H9 (cell line): ENCODE data around the gene SRGAP3. TPM values are rescaled to one million over a fixed set of nuclear protein-coding genes. Genes with fewer than 3 reads are reported as not detected.

ENCODE experiments used
- DNase-seq: peaks from one replicate; pipeline ENCODE4 v3.0.0-alpha.2; 2017
- H2AFZ ChIP-seq: one replicate; pipeline ENCODE4 v1.6.1; 2013; ENCODE audit warnings: mild to moderate bottlenecking, low read length, control low read depth, moderate library complexity
- H2AK5ac ChIP-seq: 2 replicates; pipeline ENCODE4 v1.6.1; 2013; ENCODE audit warnings: low read length, control low read depth, mixed read lengths; ENCODE audit not compliant: insufficient read length
- H2BK120ac ChIP-seq: one replicate; pipeline ENCODE4 v1.6.1; 2013; ENCODE audit warnings: low read depth, mild to moderate bottlenecking, low read length, control low read depth, inconsistent platforms; ENCODE audit not compliant: poor library complexity, severe bottlenecking
- H2BK12ac ChIP-seq: 2 replicates; pipeline ENCODE4 v1.6.1; 2013; ENCODE audit warnings: low read length, control low read depth, mixed read lengths, low read depth; ENCODE audit not compliant: insufficient read length
- H2BK15ac ChIP-seq: 2 replicates; pipeline ENCODE4 v1.6.1; 2013; ENCODE audit warnings: low read depth, low read length, control low read depth
- H2BK20ac ChIP-seq: one replicate; pipeline ENCODE4 v1.6.1; 2013; ENCODE audit warnings: low read depth, mild to moderate bottlenecking, low read length, control low read depth, inconsistent platforms; ENCODE audit not compliant: poor library complexity, severe bottlenecking
- H2BK5ac ChIP-seq: 2 replicates; pipeline ENCODE4 v1.6.1; 2013; ENCODE audit warnings: low read length, control low read depth, mixed read lengths; ENCODE audit not compliant: insufficient read length
- H3K14ac ChIP-seq: 2 replicates; pipeline ENCODE4 v1.6.1; 2013; ENCODE audit warnings: low read length, control low read depth; ENCODE audit not compliant: insufficient read depth
- H3K18ac ChIP-seq: 2 replicates; pipeline ENCODE4 v1.6.1; 2013; ENCODE audit warnings: low read depth, mild to moderate bottlenecking, mixed read lengths, low read length, control low read depth; ENCODE audit not compliant: insufficient read length
- H3K23ac ChIP-seq: 2 replicates; pipeline ENCODE4 v1.6.1; 2013; ENCODE audit warnings: low read length, control low read depth, mixed read lengths, low read depth; ENCODE audit not compliant: insufficient read length
- H3K23me2 ChIP-seq: 2 replicates; pipeline ENCODE4 v1.6.1; 2013; ENCODE audit warnings: low read depth, mild to moderate bottlenecking, mixed read lengths, low read length, control low read depth; ENCODE audit not compliant: insufficient read length, poor library complexity, severe bottlenecking
- H3K27ac ChIP-seq: 2 replicates; pipeline ENCODE4 v1.5.1; 2013; ENCODE audit warnings: low read length, control low read depth, mixed read lengths, low read depth; ENCODE audit not compliant: insufficient read length
- H3K27me3 ChIP-seq: 2 replicates; pipeline ENCODE4 v1.6.1; 2013; ENCODE audit warnings: low read length, control low read depth, inconsistent platforms; ENCODE audit not compliant: insufficient read depth
- H3K4ac ChIP-seq: 2 replicates; pipeline ENCODE4 v1.6.1; 2013; ENCODE audit warnings: low read depth, mild to moderate bottlenecking, control low read depth, inconsistent platforms, low read length, moderate library complexity
- H3K4me1 ChIP-seq: 2 replicates; pipeline ENCODE4 v1.6.1; 2013; ENCODE audit warnings: low read length, control low read depth, inconsistent platforms; ENCODE audit not compliant: insufficient read depth
- H3K4me2 ChIP-seq: 2 replicates; pipeline ENCODE4 v1.6.1; 2013; ENCODE audit warnings: low read length, control low read depth, mixed read lengths; ENCODE audit not compliant: insufficient read length, insufficient read depth
- H3K56ac ChIP-seq: 2 replicates; pipeline ENCODE4 v1.6.1; 2013; ENCODE audit warnings: low read depth, mild to moderate bottlenecking, mixed read lengths, low read length, control low read depth; ENCODE audit not compliant: insufficient read length
- H3K79me1 ChIP-seq: 2 replicates; pipeline ENCODE4 v1.6.1; 2013; ENCODE audit warnings: low read depth, mild to moderate bottlenecking, moderate library complexity, low read length, control low read depth, inconsistent platforms; ENCODE audit not compliant: insufficient read depth, poor library complexity, severe bottlenecking
- H3K79me2 ChIP-seq: 2 replicates; pipeline ENCODE4 v1.6.1; 2013; ENCODE audit warnings: low read length, control low read depth, inconsistent platforms; ENCODE audit not compliant: insufficient read depth
- H3K9ac ChIP-seq: 2 replicates; pipeline ENCODE4 v1.6.1; 2013; ENCODE audit warnings: low read length, control low read depth, mixed read lengths; ENCODE audit not compliant: insufficient read length; ENCODE audit errors: extremely low read depth
- H3K9me3 ChIP-seq: one replicate; pipeline ENCODE4 v1.6.1; 2013; ENCODE audit warnings: low read depth, low read length, inconsistent platforms; ENCODE audit not compliant: control insufficient read depth
- H3T11ph ChIP-seq: one replicate; pipeline ENCODE4 v1.6.1; 2013; ENCODE audit warnings: mild to moderate bottlenecking, low read length, control low read depth, inconsistent platforms
- H4K20me1 ChIP-seq: one replicate; pipeline ENCODE4 v1.6.1; 2013; ENCODE audit not compliant: control insufficient read depth, insufficient read length, insufficient read depth
- H4K5ac ChIP-seq: 2 replicates; pipeline ENCODE4 v1.6.1; 2013; ENCODE audit warnings: low read depth, mild to moderate bottlenecking, mixed read lengths, low read length, control low read depth; ENCODE audit not compliant: insufficient read length
- H4K8ac ChIP-seq: replicated peaks from 2 replicates; pipeline ENCODE4 v1.6.1; 2013; ENCODE audit warnings: low read length, control low read depth, mixed read lengths, low read depth; ENCODE audit not compliant: insufficient read length
- H4K91ac ChIP-seq: 2 replicates; pipeline ENCODE4 v1.6.1; 2013; ENCODE audit warnings: low read depth, mild to moderate bottlenecking, moderate library complexity, mixed read lengths, low read length, control low read depth; ENCODE audit not compliant: insufficient read length
- H3K27ac Mint-ChIP-seq, 3 experiments: 2 replicates in 2 of 3; 3 replicates in 1 of 3; pipeline ENCODE4 v1.8.0; 2020 to 2021; ENCODE audit warnings: mixed read lengths in 3 of 3, mild to moderate bottlenecking in 1 of 3, moderate library complexity in 1 of 3
- H3K27me3 Mint-ChIP-seq: 2 replicates; pipeline ENCODE4 v1.8.0; 2021; ENCODE audit warnings: low read depth, mild to moderate bottlenecking, moderate library complexity, mixed read lengths
- H3K36me3 Mint-ChIP-seq, 3 experiments: 2 replicates in 2 of 3; 3 replicates in 1 of 3; pipeline ENCODE4 v1.8.0; 2020 to 2021; ENCODE audit warnings: low read depth in 3 of 3, mixed read lengths in 3 of 3; ENCODE audit not compliant: insufficient read depth in 1 of 3
- H3K4me1 Mint-ChIP-seq, 2 experiments: 2 replicates each; pipeline ENCODE4 v1.8.0; 2020; ENCODE audit warnings: mixed read lengths in 2 of 2
- H3K4me3 Mint-ChIP-seq, 2 experiments: 2 replicates in 1 of 2; 3 replicates in 1 of 2; pipeline ENCODE4 v1.8.0; 2020 to 2021; ENCODE audit warnings: mild to moderate bottlenecking in 2 of 2, mixed read lengths in 2 of 2, moderate library complexity in 1 of 2
- H3K9me3 Mint-ChIP-seq, 2 experiments: 2 replicates in 1 of 2; 3 replicates in 1 of 2; pipeline ENCODE4 v1.8.0; 2020; ENCODE audit warnings: mild to moderate bottlenecking in 2 of 2, mixed read lengths in 2 of 2, moderate library complexity in 1 of 2
- WGBS: extraction: QIAGEN DNeasy Blood & Tissue Kit; methylation state at CpG from one replicate; pipeline ENCODE4 v1.1.7; 2013; ENCODE audit warnings: missing lambda C conversion rate, low lambda C conversion rate, mixed read lengths; ENCODE audit not compliant: insufficient read length; ENCODE audit errors: extremely low coverage; 5-methylcytosine and 5-hydroxymethylcytosine counted together
- total RNA-seq: library from RNA; stranded (reverse); gene quantifications from 2 replicates; pipeline ENCODE4 v1.2.1, GENCODE V29; 2021
- TF ChIP-seq, protein P1 (sequence below): fragments of 200-600 bp; sonication (generic); conservative IDR thresholded peaks from 3 replicates; pipeline ENCODE4 v1.8.0; 2021; ENCODE audit warnings: antibody characterized with exemption, mild to moderate bottlenecking

SRGAP3 gene
- total RNA-seq, 1 experiment from 2014 or later: 3.4 TPM

DNA sequence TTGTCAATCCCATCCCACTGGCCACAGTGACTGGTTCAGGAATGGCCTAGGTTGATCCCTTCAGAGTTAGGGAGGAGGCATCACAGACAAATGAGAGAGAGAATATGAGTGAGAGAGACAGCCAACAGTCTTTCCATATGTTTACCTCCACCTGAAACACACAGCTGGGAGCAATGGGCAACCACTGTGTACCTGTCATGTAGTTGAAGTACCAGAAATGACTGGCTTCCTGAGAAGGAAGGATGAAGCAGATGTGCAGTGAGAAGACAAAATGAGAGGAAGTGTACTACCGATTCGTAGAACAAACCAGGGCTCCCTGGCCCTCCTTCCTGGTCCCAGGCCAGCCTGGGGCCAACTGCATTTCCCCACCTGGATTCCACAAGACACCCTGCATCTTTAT, 27.4 kb downstream of the SRGAP3 start:
- H3K36me3 Mint-ChIP-seq: no peaks in the 10 kb centered on the region
- Histone ChIP-seq H3K27me3 (no peaks in the 10 kb centered on the region), H2BK5ac (no peak overlapping the region), H3K14ac (no peak overlapping the region), H3K4me1 (peaks cover 15% of the 10 kb centered on the region; the same call in 1 of the 2 replicates), H3K23ac (no peak overlapping the region), H3K4ac (no peak overlapping the region), H2AK5ac (no peak overlapping the region), H2BK120ac (no peak overlapping the region), H3K79me2 (no peaks in the 10 kb centered on the region), H2BK15ac (no peak overlapping the region), H3K4me2 (no peak overlapping the region), H3K27ac (no peak overlapping the region), H3K9me3 (no peaks in the 10 kb centered on the region), H3T11ph (no peak overlapping the region), H4K8ac (no peak overlapping the region), H2AFZ (no peak overlapping the region), H4K20me1 (no peaks in the 10 kb centered on the region), H2BK20ac (no peak overlapping the region), H3K9ac (no peak overlapping the region), H4K5ac (no peak overlapping the region), H3K23me2 (no peaks in the 10 kb centered on the region), H3K18ac (no peak overlapping the region), H3K79me1 (no peaks in the 10 kb centered on the region), H4K91ac (no peak overlapping the region), H2BK12ac (no peak overlapping the region), H3K56ac (no peak overlapping the region)
- peaks cover 8% of the 10 kb centered on the region for H3K27me3 Mint-ChIP-seq
- H3K27ac Mint-ChIP-seq: no peak overlapping the region
- H3K4me3 Mint-ChIP-seq: no peak overlapping the region
- no peak for DNase-seq
- peaks cover 38 to 50% of the 10 kb centered on the region in 2 experiments for H3K4me1 Mint-ChIP-seq
- no CpG with 5 or more reads among the region's 2 CpGs for WGBS
- no peaks in the 10 kb centered on the region for H3K9me3 Mint-ChIP-seq
- TF ChIP-seq, protein P1, sequence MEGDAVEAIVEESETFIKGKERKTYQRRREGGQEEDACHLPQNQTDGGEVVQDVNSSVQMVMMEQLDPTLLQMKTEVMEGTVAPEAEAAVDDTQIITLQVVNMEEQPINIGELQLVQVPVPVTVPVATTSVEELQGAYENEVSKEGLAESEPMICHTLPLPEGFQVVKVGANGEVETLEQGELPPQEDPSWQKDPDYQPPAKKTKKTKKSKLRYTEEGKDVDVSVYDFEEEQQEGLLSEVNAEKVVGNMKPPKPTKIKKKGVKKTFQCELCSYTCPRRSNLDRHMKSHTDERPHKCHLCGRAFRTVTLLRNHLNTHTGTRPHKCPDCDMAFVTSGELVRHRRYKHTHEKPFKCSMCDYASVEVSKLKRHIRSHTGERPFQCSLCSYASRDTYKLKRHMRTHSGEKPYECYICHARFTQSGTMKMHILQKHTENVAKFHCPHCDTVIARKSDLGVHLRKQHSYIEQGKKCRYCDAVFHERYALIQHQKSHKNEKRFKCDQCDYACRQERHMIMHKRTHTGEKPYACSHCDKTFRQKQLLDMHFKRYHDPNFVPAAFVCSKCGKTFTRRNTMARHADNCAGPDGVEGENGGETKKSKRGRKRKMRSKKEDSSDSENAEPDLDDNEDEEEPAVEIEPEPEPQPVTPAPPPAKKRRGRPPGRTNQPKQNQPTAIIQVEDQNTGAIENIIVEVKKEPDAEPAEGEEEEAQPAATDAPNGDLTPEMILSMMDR: no peak
